Stimulated activated CD8-positive, alpha-beta memory T cell treated with anti-CD3 and anti-CD28 coated beads, Interleukin-15, amount 100 ng/mL, for 48 hours (primary cell): ENCODE measurements around the gene LHCGR.
"Not testable (repeated sequence)": the region's sequence is repeated elsewhere in the genome, so short reads cannot be mapped to it uniquely, and the experiment has no call there.

Experiments
- DNase-seq, 2 donors: peaks; one replicate each; pipeline ENCODE4 v3.0.0-alpha.2; 2020; ENCODE audit warnings: low read depth in 2 of 2

LHCGR gene

DNA sequence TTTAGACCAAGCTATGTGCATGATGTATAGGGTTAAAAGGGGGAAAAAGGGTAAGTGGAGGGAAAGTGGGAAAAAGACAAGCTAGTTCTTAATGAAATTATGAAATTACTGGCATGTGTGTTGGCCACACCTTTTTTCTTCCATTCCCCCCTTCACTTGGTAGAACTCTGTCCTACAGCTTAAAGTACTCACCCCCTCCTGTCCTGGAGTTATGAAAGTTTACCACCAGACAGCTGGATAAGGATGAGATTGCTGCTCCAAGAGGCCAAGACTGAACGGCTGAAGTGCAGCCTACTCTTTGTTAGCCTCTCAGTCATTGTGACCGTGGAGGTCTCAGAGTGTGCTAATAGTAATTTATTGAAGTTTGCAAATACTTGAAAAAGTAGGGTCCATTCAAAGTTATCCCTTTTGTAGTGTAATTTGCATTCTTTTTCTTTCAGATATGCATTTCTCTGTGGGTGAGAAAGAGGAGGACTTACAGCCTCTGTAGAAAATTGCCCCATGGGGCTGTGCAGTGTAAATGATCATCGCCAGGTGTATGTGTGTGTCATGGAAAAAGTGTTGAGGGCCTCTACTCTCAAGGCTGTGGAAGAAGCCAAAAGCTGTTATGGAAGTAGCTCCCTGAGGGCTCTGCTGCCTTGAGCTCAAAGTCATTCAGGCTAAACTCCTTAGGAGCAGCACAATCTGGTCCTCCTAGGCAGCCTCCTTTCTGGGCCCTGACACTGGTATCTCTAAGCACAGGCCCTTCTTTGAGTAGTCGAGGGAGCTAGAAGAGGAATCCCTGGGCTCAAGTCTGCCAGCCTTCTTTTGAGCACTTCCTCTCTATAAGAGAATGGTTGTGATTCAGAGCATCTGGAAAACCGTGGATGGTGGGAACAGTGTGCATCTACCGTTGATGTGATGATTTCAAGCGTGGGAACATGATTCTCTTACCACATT lies 46.2 kb downstream of the LHCGR start:
- DNase-seq = no peak

DNA sequence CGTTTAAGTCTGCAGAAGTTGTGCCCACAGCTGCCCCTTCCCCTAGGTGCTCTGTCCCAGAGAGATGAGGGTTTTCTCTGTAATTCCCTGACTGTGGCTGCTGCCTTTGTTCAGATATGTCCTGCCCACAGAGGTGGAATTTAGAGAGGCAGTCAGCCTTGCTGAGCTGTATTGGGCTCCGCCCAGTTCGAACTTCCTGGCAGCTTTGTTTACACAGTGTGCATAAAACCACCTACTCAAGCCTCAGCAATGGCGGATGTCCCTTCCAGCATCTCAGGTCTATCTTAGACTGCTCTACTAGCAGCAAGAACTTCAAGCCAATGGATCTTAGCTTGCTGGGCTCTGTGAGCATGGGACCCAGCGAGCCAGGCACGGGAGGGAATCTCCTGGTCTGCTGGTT lies 48.1 kb downstream of the LHCGR start:
- DNase-seq = no peak

DNA sequence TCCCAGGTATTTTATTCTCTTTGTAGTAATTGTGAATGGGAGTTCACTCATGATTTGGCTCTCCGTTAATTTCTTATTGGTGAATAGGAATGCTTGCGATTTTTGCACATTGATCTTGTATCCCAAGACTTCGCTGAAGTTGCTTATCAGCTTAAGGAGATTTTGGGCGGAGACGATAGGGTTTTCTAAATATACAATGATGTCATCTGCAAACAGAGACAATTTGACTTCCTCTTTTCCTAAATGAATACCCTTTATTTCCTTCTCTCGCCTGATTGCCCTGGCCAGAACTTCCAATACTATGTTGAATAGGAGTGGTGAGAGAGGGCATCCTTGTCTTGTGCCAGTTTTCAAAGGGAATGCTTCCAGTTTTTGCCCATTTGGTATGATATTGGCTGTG lies 51.9 kb downstream of the LHCGR start:
- not testable (repeated sequence) for DNase-seq

DNA sequence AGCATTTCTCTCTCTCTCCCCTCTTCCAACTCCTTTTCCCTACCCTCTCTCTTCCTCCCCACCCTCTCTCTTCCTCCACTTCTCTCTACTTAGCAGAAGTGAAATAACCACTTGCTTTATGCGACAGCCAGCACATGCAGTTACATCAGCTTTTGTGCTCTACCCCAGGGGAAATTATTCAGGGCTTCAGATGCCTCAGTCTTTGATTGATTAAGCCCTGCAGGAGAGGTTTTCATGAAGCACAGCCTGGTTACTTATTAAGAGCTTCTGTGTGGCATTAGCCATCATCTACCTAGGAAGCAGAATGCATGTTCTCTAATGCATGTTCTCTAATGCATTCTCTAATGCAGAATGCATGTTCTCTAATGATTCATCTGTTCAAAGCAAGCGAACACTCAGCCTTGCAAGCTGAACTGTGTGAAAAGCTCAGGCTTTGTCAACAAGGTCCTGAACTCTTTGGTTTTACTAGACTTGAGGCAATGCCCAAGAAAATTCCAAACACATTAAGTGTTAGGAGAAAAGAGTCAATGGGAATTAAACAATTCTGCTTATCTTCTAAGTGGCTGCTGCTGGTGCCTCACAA lies 56.1 kb downstream of the LHCGR start:
- DNase-seq = no peak

DNA sequence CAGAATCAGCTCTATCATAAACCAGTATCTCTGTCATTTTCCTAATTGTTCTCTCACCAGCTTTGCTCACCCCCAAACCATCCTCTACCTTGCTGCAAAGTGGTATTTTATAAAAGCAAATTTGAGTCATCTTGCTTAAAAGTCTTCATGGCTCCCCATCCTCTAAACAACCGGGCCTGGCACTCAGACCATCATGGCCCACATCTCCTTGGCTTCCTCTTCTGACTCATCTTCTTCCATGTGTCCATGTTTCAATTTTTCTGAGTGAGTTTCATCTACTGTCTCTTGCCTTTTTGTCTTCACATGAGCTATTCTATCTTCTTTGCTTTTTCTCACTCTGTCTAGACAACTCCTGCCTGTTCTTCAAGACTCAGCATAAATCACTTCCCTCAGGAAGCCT lies 58.6 kb downstream of the LHCGR start:
- no peak for DNase-seq

DNA sequence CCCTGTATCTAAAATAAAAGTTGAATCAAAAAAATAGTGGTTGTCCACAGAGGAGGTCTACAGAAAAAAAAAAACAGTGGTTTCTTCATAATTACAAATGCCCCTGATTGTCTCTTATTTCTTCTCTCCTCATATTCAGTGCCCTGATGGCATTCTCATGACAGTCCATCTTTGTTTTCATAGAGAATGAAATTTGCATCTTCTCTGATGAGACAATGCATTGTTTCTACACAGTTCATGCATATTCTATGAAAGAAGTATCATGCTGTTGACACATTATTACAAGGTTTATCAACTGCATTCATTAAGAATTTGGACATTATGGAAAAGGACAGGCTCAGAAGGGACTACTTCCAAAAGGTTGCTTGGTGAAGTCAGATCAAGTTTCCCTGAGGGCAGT lies 59.5 kb downstream of the LHCGR start:
- no peak for DNase-seq

DNA sequence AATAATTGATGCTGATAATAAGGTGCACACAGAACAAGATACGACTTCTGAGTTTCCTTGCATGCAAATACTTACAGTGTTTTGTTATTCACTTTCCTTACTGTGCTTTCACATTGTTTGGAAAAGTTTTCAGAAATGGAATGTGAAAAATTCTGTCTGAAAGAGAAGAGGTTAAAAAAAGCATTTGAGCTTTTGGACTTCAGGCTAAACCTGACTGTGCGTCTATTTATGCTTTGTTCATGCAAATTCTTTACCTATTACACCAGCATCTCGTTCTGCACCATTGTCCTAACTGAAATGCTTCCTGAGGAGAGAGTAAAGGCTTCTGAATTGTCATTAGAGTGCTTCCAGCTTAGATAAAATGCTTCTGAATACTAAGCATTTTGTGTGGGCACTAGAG lies 61.4 kb downstream of the LHCGR start:
- DNase-seq = no peak

DNA sequence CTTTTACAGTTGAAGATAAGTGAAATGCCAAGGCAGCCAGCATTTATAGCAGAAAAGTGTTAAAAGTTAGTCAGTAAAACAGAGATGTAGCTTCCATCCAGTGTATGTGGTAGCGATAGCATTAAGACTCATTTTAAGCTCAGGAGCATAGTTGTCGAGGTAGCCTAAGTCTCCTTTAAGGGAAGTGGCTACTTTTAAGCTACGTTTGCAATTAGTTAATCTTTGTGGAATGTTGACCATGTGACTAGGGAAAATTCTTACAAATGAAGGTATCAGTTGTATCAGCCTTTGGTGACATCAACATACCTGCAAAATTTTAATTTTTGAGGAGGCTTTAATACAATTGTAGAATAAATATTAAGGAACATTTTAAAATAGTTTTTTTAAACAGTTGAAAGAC lies 61.9 kb downstream of the LHCGR start:
- no peak for DNase-seq

DNA sequence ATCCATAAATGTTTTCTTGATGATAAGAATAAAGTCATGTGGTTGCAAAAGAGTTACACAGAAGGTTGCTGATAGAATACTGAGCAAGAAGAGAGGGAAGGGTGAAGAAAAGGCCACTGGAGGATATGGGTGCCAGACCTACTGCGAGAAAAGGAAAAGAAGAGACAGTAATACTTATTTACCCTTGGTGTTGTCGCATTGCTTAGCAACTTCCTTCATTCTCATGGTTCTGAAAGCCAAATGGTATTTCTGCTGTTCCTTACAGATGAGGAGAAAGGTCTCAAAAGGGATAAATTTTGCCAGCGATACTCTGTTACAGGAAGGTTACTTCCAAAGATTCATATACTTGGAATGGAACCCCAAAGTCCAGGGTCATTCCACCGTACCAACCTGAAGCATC lies 62.5 kb downstream of the LHCGR start:
- no peak for DNase-seq

DNA sequence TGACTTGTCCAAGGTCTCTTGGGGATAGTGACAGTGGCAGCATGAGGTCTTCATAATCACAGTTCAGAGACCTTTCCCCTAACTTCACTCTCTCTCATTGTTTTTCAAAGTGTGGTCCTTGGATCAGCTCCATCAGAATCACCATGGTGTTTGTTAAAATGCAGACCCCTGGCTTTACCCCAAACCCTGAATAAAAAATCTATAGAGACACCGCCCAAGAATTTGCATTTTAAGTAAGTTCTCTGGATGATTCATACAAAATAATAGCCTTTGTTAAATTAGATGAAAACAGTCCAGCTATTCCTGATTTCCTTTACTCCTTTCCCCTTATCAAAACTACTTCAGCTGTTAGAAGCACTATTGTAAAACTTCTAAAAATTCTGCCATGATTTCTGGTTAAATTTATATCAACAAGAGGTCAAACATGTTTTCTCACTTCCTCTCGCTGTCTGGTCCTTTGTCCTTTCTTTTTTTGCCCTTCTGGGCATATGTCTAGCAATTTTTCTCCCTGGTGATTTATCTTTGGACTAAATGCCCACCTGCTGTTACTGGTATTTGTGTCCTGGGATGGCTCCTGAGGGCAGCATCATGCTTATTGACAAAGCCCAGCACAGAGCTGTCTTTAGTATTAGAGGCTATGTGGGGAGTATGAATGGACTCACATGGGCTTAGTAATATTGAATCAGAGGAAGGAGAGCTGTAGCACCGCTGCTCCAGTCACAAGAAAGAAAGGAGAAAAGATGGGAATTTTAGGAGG lies 63.4 kb downstream of the LHCGR start:
- no peak for DNase-seq

DNA sequence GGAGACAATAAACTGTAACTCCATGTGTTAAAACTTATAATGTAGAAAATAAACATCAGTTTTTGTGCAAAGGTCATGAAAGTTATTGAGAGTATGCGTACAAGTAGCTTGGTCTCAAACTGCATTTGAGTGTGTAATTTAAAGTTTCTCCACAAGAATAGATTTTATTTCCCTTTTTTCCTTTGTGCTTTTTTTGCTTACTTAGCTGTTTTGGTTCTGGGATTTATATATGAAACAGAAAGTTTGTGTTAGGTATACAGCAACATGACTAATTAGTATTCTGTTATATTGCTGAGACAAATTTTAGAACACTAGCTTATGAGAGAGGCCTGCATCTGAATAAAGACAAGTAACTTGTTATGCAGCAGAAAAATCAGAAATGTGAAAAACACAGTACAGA lies 70.4 kb downstream of the LHCGR start:
- no peak for DNase-seq

DNA sequence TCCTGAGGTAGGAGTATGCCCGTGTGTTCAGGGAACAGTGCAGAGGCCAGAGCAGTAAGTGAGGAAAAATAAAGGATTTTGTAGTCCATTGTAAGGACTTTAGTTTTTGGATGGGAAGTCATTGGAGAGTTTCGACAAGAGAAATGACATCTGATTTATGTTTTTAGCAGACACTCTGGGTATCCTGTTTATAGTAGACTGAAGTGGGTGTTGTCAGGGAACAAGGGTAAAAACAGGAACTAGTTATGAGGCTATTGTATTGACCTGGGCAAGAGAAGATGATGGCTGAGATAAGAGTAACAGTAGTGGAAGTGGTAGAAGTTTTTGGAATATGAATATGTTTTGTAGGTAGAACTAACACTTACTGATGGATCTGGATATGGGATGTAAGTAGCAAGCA lies 78.1 kb downstream of the LHCGR start:
- no peak for DNase-seq

DNA sequence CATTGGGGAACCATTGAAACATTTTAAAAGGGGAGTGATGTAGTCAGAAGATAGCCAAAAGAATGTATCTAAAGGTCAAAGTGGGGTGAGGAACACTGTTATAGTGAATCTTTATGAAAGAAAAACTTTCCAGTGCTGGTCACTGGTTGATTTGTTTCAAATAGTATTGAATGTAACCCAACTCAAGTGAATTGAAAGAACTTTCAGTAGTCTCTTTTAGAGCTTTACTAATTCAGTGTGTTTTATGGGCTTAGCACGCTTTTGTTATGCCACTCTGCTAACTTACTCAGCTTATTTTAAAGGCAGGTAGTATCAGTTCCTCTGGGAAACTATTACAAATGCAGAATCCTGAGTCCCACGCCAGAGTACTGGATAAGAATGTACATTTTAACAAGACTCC lies 80.6 kb downstream of the LHCGR start:
- no peak for DNase-seq

DNA sequence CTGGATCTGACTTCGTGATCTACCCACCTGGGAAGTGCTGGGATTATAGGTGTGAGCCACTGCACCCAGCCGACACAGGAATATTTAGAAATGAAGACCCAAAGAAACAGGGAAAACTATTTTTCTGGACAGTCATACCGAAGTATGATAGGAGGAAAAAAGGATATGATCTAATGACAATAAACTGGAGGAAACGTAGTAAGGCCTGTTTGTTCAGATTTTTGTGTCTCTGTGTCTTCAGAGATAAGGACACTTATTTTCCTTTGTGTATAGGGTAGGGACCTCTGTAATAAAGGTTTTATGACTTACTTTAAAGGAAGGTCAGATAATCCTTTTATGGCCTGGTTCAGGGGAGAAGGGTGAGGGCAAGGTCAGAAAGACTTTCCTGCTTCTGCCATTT lies 81.9 kb downstream of the LHCGR start:
- no peak for DNase-seq

DNA sequence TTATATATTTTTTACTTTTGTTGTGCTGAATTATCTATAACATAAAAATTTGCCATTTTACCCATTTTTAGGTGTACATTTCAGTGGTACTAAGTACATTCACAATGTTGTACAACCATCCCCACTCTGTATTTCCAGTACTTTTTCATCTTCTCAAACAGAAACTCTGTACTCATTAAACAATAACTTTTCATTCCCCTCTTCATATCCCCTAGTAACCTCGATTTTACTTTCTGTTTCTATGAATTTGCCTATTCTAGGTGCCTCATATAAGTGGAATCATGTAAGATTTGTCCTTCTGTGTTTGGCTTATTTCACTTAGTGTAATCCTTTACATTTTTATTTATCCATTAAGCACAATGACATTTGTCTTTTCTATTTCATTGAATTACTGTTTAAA lies 86.5 kb downstream of the LHCGR start:
- DNase-seq = no peak

DNA sequence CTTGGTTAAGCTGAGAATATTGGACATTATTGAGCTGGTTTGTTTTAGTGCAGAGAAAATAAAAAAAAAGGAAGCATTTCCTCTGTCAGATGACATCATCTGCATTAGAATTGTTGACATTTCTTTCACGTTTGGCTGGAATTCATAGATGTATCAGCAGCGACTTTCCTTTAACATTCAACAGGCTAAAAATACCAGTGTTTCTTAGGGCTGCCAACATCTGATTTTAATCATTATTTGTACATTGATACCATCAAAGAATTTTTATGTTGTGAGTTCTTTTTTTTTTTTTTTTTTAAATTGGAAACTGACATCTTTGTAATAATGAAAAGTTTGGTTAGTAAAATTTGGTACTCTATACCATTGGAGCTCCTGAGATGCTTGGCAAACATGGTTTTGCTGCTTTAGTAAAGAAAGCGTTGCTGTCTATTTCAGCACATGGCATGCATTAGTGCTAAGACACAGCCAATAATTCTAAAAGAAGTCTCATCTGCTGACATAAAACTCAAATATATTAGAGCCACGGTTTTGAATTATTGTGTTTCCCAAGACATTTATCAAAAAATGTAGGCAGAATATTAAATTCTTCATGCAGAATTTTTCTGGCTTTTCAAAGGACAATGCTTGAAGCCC lies 104.2 kb downstream of the LHCGR start:
- DNase-seq = no peak

DNA sequence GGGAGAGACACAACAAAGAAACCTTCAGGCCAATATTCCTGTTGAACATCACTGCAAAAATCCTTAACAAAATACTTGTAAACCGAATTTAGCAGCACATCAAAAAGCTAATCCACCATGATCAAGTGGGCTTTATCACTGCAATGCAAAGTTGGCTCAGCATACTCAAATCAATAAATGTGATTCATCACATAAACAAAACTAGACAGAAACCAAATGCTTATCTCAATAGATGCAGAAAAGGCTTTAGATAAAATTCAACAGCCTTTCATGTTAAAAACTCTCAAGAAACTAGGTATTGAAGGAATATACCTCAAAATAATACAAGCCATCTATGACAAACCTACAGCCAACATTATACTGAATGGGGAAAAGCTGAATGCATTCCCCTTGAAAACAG lies 117.3 kb downstream of the LHCGR start:
- no peak for DNase-seq
